Globus pallidus (tissue), 1 donor: ENCODE data around the gene DIP2C.

ENCODE experiments used
- DNase-seq: peaks from one replicate; pipeline ENCODE4 v3.0.0-alpha.2; 2015; ENCODE audit warnings: low spot score

DIP2C gene

DNA sequence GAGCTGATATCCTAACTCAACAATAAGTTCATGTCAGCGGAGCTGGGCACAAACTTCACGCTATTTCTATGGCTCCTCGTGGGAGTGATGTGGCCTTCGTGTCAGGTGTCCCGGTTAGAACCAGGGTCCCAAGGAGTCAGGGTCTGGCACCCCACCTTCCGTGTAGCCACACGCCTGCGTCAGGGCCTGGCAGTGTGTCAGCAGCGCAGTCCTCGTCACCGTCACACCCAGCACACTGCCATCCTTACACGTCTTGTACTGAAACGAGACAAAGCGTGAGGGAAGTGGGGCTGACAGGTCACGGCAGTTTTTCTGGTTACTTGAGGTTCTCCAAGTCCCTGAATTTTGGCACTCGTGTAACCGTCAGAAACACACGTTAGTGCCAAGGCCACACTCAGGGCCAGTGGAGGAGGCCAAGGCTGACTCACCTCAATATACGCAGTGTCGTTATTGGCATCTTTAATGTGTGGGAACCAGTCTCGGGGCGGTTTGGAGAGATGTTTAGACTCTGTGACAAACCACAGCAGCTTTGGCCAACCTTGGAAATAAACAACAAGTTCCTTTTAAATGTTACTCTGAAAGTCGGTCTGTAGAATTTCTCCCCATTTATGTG is 299.5 kb downstream of the DIP2C start:
- DNase-seq: no peak

DNA sequence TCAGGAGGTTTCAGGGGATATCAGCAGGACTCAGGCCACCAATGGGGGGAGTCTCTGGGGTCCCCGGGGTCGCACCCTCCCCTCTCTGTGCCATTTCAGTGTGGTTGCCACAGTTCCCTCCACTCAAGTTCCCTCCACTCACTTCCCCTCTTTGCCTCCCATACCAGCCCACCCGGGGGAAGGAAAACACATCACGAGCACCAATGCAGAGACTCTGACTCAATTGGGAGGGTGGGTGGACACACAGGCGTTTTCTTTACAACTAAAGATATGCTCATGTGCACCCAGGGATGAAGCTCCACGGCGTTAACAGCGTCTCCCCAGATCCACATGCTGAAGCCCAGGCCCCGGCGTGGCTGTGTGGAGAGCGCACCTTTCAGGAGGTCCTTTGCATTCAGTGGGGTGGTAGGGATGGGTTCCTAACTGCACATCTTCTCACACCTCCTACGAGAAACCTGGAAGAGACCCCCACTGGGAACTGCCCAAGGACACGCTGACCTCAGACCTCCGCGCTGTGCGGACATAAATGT is 300.1 kb downstream of the DIP2C start:
- no peak for DNase-seq

DNA sequence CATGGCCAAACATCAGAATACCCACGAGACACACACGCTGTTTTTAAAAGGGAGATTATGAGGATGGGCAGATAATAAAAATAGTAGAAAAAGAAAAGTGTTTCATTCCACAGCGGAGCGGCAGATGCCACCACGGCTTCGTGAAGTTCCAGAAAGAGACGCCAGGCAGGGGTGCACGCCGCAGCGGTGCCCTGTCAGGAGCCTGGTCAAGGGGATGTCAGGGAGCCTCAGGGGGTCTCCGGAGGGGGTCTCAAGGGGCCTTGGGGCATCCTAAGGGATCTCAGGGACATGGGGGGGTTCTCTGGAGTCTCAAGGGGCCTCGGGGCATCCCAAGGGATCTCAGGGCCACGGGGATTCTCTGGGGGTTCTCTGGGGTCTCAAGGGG is 300.8 kb downstream of the DIP2C start:
- no peak for DNase-seq

DNA sequence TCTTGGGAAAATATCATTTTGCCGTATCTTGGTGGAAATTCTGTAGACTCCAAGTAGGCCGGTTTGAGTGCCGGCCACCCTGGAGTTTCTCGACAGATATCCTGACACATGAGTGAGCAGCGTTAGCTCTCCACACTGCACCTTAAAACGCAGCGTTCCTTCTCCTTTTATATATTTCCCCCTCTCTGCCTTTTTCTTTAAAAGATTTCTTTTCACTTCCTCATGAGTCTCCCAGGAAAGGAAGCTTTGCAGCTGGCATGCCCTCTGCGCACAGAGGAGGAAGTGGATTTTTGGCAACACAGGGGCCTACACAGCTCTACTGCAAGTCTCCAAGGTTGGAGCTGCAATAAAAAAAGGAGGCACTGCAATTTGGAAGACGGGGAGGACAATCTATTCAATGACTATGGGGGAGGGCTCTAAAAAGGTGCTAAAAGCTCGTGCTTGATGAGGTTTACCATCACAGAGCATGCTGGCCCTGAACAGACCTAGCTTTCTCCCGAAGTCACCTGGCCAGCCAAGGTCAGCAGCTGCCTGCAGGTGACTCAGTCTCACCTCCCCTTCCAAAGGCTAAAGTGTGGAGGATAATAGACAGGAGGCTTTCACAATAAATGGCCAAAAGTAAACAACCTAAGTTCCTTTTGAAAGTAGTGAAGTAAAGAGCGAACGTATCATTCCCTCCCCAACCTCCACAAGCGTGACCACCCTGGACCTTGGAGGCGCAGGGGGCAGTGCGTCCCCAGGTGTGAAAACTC is 301.4 kb downstream of the DIP2C start:
- peak; percentile 57 for DNase-seq

DNA sequence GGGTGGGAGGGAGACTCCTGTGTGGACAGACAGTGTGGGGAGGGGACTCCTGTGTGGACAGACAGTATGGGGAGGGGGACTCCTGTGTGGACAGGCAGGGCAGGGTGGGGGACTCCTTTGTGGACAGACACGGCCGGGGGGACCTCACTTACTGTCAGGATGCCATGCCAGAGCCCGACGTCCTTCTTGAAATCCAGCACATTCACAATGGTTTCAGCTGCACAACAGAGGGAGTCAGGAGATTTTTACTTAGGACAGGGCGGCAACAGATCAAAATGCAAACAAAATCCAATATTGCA is 301.9 kb downstream of the DIP2C start:
- DNase-seq: no peak

DNA sequence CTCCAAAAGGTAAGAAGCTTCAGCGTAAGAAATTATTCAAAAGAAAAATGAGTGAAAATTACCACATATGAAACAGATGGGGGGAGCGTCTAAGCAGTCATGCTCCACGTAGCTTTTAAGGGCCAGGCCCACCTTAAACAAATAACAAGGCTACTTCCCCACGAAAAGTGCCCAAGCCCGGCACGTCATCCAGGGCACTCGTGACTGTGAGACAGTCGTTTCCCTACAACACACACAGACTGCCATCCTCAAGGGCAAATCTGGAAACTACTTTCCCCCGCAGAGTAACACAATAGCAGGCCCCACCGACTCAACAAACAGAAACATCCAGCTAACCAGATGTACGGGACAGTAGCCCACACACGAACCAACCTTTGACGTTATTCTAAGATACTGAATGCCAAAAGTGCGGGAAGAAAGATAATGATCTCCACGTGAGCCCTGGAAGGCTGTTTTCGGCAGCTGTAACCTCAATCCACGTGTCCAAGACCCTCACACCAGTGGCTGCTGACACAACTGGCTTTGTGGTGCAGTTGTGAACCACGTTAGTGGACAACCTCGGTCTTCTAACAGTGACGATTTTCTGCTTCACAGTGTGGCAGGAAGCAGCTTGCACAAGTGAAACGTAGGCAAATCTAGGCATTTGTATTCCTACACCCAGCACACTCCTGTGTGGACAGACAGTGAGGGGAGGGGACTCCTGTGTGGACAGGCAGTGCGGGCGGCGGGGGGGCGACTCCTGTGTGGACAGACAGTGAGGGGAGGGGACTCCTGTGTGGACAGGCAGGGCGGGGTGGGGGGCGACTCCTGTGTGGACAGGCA is 302.5 kb downstream of the DIP2C start:
- peak; percentile 41 for DNase-seq

DNA sequence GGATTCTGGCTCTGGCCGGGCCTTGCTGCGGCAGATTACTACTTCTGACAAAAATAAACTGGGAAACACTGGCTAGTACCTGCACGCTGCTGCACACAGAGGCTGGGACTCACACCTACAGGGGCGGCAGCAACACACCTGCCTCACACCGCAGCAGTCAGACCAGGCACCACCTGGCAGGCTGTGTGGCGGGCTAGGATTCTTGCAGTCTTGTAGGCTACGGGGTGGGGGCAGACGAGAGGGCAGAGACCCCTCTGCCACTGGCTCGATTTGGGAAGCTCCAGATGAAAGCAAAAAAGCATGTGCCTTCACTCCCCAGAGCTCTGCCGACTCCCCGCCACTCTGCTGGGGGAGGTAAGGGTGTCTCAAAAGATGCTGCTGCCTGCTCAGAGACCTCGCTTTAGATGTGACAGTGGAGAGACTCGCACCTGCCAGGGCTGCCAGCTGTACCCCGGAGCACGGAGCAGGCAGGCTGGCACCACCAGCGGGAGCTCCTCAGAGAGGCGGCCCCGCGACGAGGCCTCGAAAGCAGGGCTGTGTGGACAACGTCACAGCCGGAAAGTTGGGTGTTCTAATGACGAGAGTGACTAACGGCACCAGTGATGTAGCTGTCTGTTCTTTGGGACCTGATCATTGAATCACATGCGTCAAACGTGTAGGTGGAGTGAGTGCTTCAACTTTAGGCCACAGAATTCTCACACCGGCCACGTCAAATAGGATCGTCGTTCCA is 303.7 kb downstream of the DIP2C start:
- no peak for DNase-seq

DNA sequence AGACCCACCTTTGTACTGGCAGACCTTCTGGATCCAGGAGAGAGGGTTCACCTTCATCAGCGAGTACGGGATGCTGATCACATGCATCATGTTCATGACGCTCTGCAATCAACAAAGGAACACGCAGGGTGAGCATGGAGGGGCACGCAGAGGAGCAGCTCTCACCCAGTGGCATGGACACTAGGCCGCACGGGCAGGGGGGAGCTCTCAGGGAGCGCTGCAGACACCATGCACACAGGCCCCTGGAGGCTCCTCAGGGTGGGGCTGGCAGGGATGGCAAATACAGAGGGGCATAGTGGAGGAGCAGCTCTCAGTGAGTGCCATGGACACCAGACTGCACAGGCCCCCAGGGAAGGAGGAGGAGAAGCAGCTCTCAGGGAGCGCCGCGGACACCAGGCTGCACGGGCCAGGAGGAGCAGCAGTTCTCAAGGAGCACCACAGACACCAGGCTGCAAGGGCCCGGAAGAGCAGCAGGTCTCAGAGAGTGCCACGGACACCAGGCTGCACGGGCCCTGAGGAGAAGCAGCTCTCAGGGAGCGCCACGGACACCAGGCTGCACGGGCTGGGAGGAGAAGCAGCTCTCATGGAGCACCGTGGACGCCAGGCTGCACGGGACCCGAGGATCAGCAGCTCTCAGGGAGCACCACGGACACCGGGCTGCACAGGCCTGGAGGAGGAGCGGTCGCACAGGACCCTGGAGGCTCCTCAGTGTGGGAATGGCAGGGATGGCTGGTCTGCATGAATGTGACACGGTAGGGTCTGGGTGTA is 304.7 kb downstream of the DIP2C start:
- no peak for DNase-seq

DNA sequence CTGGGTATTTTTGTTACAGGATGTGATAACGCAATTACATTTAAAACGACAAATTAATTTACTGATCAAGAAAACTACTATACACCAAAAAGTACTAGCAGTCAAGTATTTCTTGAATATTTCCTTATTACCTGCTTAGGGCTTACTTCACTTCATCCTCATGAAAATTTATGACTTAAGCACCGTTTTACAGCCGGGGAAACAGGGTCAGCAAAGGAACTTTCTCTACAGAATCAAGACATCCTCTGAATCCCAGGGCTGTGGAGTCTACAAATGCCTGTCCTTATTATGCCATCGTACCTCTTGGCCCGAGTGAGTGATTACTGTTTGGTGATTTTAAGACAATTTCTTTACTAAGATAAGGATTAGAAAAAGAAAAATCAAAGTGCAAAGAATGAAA is 305.9 kb downstream of the DIP2C start:
- no peak for DNase-seq

DNA sequence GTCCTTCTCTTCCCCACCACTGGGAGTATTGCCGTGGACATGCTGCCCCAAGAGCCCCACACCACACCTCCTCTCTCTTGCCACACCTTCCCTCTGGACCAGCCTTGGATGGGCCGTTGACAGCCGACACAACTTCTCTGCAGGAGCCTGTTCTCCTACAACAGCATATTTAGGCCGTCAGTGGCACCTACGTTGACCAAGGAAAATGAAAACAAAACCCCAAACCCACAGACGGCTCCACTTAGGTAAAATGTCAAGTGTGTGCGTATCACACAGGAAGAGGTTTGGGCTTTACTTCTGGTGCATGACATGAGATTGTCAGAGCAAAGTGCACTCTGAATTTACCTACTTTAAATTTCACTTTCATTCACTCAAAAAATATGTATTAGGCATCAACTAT is 307.7 kb downstream of the DIP2C start:
- no peak for DNase-seq

DNA sequence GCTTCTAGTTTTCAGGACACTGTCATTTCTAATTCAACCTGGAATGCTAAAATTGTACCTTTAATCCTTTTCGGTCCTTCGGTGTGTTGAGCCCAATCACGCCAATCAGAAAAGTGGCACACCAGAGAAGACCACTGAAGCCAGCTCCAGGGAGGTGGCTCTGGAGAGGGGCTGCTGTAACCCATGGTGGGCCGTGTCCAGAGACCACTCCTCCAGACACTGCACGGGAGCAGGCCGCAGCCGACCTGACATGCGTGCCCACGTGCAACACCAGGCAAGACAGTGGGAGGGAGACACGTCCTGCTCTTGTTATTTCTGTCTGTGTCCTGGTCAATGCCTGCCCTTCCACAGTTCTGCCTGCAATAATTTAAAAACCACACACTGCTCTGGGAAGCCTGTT is 308.1 kb downstream of the DIP2C start:
- DNase-seq: no peak

DNA sequence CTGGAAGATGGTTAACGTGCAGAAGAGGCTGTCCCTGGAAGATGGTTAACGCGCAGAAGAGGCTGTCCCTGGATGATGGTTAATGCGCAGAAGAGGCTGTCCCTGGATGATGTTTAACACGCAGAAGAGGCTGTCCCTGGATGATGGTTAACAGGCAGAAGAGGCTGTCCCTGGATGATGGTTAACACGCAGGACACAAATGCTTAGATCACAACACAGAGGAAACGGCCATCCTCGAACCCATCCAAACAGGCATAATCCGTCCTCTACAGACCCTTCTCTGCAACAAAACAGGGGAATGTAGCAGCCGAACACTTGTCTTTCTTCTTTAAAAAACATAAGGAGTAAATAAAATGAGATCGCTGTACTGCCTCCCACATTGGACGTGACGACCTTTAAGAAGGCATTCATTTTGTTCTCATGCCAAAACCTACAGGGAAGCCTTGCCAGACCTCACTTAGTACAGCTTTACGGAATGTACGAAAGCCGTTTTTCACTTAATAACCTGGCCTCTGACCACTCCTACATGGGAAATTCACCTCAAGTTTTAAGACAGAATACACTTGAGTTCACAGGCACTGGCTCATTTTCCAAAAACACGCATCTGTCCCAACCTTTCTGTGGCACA is 309.0 kb downstream of the DIP2C start:
- DNase-seq: no peak

DNA sequence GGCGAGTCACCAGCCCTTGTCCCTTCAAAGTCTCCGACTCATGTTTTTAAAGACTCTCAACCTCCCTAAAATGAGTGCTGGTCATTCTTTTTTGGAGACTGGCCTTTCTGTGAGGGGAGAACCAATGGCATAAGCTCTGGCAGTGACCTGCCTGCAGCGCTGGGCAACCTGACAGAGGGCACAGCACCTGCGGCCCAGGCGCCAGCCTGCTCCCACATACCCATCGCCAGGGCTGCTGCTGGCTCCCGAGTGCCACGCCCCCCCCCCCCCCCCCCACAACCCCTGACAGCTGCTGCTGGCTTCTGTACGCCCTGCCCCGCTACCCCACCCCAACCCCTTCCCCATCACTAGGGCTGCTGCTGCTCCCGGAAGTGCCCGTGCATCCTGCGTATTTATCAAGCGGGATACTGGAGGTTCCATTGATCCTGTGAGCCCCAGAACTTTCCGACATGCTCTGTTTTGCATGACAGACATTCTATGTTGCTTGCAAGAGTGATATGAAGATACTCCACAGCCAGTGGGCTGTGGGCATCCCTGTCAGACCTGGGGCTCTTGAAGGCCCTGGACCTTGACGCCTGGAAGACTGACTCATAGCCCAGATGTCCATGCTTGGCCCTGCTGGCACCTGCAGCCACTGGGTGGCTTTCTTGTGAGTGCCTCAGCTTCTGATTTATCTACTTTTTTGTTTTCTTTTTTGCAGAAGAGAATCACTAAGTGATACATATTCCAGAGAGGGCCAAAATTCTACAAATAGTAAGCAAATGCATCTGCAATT is 310.4 kb downstream of the DIP2C start:
- DNase-seq: no peak

DNA sequence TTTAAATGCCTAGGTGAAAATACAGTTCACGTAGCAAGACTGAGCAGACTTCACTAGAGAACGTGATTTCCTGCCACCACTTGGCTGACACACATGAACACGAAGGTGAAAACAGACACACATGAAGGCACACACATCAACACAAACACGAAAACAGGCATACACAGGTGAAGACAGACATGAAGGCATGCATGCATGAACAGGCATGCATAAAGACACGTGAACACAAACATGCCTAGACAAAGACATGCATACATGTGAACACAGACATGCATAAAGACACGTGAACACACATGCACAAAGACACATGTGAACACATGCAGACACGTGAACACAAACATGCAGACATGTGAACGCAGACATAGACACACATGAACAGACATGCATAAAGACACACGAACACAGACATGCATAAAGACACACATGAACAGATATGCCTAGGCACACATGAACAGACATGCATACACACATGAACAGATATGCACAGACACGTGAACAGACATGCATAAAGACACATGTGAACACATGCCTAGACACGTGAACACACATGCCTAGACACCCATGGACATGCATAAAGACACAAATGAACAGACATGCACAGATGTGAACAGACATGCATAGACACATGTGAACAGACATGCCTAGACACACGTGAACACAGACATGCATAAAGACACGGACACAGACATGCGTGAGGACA is 311.1 kb downstream of the DIP2C start:
- no peak for DNase-seq

DNA sequence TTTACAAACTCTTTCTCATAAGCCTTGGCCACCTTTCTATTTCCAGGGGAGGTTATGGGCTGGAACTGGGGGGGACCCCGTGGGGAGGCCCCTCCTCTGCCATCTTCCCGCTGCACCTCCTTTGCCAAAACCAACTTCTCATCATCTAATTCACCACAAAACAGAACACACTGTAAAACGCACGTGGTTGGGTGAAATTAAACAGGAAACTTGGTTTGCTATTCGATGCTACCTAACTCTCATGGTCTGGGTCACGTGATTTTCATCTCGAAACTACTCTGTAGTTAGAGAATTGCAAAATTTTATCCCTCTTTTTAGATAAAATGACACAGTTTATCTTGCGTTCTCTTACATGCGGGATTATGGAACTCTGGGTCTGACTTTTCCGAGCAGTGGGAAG is 312.2 kb downstream of the DIP2C start:
- no peak for DNase-seq

DNA sequence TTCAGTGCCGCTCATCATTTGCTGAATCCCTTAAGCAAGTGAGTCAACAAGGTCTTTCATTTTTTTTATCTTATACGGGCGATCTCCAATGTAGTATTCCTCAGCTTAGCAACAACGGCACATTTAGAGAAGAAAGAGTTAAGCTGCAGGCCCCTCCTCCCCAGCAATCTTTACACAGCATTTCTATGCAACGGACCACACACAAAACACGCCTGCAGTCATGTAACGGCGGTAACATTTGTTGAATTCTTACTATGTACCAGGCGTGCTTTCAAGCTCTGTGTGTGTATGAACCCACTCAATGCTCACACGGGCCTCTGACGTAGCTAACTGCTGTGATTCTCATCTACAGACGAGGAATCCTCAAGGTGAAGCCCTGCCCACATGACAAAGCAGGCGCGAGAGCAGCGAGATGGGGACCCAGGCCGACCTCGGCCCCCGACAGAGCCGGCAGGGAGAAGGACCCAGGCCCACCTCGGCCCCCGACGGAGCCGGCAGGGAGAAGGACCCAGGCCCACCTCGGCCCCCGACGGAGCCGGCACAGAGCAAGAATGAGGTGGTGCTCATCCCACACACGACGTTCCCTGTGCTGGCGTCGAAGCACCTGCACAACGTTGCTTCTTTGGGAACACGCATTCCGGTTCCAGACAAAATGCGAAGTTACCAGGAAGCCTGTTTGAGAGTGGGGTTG is 313.5 kb downstream of the DIP2C start:
- no peak for DNase-seq

DNA sequence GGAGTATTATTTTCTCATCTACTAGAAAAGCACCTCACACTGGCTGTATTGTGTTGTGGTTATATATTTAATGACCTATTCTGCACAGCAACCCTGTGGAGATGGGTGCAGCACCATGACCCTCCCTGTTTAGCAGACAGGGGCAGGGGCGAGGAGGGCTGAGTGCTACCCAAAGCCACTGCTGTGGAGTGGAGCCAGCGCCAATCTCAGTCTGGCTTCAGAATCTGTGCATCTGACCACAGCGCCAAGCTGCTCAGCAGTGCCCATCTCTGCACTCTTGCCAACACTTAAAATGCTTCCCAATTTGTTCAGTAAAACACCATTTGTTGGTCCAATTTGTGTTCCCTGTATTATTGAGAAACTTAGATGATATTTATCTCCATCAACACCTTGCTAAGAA is 315.1 kb downstream of the DIP2C start:
- DNase-seq: no peak

DNA sequence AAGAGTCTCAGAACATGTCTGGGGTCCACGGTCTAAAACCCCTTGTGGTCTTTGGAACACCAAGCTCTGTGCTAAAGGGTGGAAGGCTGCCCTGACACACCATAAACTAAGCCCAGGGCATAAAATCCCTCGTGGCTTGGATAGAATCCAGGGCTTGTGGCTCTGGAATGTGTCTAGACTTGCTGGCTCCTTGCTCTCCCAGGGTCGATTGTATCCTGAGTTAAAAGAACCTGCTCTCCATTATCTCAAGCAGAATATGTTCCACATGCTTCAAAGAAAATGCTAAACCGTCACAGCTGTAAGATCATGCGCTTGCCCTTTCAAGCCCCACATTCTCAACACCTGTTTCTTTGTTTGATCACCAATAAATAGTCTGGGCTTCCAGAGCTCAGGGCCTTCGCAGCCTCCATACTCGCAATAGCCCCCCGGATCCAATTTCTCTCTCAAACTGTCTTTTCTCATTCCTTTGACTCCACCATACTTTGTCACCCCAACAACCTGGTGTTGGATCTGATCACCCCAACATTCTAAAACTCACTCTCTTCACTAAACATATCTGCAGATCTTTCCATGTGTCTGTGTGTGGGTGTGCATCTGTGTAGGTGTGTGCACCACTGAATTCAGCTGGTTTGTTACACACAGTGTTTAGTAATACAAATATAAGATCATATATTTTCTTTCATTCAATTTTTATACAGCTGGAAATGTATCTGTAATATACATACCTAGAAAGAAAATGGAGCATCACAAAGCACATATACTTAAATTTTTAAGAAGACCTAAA is 315.8 kb downstream of the DIP2C start:
- no peak for DNase-seq
